C4-2B (cell line): ENCODE results near the gene SLC17A2.

Experiments used
- H3K27ac ChIP-seq: fragments of 450-650 bp; 2 replicates; pipeline ENCODE4 v1.5.1; 2017
- ZFX ChIP-seq: fragments of 450-650 bp; IDR thresholded peaks from 2 replicates; pipeline ENCODE4 v1.6.1; 2017
- TF ChIP-seq, protein P1 (sequence below): fragments of 450-650 bp; conservative IDR thresholded peaks from 2 replicates; pipeline ENCODE4 v1.5.1; 2017; ENCODE audit warnings: mild to moderate bottlenecking

SLC17A2 gene, protein sequence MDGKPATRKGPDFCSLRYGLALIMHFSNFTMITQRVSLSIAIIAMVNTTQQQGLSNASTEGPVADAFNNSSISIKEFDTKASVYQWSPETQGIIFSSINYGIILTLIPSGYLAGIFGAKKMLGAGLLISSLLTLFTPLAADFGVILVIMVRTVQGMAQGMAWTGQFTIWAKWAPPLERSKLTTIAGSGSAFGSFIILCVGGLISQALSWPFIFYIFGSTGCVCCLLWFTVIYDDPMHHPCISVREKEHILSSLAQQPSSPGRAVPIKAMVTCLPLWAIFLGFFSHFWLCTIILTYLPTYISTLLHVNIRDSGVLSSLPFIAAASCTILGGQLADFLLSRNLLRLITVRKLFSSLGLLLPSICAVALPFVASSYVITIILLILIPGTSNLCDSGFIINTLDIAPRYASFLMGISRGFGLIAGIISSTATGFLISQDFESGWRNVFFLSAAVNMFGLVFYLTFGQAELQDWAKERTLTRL

DNA sequence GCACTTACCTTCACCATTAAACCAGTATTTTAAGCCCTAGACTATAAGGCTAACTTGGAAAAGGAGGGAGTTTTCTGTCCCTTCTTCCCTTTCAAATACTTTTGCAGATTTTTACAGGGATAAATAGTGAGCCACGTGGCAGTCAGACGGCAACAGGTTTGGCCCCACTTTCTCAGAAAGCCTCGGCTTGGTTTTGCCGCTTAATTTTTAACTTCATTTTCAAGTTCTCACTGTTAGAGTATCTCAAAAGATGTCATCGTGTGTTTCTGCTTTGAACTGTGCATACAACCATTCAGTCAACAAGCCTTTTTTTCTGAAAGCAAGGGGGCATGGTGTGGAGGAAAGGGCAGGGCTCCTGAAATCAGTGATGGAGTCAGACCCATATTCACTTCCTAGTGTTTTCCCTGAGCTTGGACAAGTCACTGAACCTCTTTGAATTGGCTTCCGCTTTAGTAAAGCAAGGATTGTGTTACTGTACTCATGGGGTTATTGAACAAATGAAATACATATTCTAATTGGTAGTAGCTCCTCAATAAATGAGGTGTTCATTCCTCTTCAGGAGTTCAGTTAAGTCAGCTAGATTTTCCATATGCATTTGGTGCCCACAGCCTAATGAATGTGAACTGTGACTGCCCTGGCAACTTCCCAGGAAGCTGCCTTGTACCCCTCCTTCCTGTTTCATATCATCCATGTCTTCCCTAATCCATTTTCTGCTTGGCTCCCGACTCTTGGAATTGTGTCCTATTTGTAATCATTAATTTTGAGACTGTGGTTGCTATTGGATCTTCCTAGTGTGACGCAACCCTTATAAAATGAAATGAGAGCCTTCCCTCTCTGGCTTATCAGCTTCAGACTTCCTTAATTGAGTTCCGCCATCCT, at the start of gene SLC17A2:
Gene SLC17A2 (minus strand): TSS at position 160 of the 879 bp plus-strand sequence. CDS start 4,895 bp downstream, outside the sequence.
- H3K27ac ChIP-seq: no peak within 1 kb of the TSS; the same call in 1 of the 2 replicates
- TF ChIP-seq ZFX: no peak
- TF ChIP-seq, protein P1, sequence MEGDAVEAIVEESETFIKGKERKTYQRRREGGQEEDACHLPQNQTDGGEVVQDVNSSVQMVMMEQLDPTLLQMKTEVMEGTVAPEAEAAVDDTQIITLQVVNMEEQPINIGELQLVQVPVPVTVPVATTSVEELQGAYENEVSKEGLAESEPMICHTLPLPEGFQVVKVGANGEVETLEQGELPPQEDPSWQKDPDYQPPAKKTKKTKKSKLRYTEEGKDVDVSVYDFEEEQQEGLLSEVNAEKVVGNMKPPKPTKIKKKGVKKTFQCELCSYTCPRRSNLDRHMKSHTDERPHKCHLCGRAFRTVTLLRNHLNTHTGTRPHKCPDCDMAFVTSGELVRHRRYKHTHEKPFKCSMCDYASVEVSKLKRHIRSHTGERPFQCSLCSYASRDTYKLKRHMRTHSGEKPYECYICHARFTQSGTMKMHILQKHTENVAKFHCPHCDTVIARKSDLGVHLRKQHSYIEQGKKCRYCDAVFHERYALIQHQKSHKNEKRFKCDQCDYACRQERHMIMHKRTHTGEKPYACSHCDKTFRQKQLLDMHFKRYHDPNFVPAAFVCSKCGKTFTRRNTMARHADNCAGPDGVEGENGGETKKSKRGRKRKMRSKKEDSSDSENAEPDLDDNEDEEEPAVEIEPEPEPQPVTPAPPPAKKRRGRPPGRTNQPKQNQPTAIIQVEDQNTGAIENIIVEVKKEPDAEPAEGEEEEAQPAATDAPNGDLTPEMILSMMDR: no peak

DNA sequence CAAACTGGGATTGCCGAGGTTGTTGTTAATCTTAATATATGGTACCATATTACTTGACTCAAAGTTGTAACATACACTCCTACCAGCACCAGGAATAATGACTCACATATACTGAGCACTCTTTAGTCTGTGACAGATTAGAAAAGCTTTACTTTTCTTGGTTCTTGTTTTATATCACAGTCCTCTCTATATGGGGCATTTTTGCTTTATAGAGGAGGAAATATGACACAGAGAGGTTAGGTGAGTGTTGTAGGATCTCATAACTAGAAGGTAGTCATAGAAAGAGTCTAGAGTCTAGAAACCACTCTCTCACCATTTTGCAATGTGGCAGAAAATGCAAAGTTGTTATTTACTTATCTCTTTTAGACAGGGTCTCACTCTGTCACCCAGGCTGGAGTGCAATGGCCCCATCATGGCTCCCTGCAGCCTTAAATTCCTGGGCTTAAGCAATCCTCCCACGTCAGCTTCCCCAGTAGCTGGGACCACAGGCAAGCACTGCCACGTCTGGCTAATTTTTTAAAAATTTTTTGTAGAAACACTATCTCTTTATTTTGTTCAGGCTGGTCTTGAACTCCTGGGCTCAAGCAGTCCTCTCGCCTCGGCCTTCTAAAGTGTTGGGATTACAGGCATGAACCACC, 45.6 kb upstream of the SLC17A2 start:
- H3K27ac ChIP-seq: no peak overlapping the region
- TF ChIP-seq, protein P1: no peak
- no peak for TF ChIP-seq ZFX

DNA sequence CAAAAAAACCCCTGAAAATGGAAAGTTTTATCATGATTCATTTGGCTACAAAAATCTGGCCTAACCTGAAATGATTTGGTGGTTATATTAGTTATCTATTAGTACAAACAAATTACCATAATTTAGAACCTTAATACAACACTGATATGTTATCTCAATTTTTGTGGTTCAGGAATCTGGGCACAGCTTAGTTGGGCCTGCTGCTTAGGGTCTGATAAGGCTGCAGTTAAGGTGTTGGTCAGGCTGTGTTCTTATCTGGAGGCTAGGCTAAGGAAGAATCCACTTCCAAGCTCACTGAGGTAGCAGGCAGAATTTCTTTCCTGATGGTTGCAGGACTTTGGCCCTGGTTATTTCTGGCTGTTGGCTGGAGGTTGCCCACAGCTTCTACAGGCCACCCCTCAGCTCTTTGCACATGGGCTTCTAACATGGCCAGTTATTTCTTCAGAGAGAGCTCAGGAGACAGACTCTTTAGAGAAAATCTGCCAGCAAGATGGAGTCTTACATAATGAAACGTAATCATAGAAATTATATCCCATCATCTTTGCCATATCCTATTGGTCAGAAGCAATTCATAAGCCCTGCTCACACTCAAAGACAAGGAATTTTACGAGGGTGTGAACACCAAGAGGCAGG, 43.5 kb upstream of the SLC17A2 start:
- TF ChIP-seq ZFX: no peak
- TF ChIP-seq, protein P1: no peak
- no peak overlapping the region for H3K27ac ChIP-seq

DNA sequence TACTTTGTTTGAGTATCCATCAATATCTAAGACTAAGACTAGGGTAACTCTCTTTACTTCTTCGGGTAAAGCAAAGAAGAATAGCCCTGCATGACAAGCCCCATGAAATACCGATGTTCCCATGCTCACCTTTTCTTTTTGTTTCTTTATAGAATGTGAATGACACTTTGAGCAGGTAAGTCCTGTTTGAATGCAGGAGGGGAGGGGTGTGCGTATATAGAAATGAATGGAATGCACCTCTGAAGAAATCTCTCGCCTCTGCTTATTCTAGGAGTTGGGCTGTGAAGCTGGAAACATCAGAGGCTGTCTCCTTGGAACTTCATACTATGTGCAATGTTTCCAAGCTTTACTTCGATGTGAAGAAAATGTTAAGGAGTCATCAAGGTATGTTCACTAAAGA, 42.4 kb upstream of the SLC17A2 start:
- TF ChIP-seq ZFX: no peak
- TF ChIP-seq, protein P1: no peak
- H3K27ac ChIP-seq: no peak overlapping the region

DNA sequence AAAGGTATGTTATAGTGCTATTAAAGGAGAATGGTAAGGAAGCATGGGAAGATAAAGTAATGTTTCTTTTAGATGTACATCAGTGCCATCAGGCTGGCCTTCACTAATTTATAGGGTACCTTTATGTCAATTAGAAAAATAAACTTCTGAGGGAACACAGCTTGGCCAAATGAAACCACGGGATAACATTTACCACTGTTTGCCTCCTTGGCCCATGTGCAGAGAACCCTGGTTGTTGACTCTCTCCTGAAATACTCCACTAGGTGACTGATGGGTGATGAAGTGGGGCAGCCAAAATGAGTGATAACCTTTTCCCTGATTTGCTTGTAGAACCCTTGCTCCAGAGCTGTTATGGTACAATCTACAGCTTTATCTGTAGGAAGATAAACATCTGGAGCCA, 41.6 kb upstream of the SLC17A2 start:
- TF ChIP-seq ZFX: no peak
- TF ChIP-seq, protein P1: no peak
- H3K27ac ChIP-seq: no peak overlapping the region

DNA sequence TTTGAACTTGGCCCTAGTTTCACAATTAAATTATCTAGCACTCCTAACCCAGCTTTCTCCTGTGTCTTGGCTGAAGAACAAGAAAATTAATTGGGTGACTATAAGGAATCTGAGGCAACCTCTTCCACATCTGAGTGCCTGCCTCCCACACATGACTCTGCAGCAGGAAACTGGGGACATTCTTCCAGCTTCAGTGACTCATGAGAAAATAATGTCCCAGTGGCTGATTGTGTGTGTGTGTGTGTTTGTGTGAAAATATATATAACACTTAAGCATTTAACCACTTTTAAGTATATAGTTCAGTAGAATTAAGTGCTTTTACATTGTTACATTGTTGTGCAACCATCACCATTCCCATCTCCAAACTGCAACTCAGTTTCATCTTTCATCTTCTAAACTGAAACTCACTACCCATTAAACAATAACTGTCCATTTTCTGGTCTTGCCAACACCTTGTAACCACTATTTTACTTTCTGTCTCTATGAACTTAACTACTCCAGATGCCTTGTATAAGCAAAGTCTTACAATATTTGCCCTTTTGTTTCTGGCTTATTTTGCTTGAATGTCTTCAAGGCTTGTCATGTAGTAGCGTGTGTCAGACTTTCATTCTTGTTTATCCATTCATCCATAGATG, 40.8 kb upstream of the SLC17A2 start:
- no peak overlapping the region for H3K27ac ChIP-seq
- no peak for TF ChIP-seq ZFX
- TF ChIP-seq, protein P1: no peak
